Activated CD4-positive, alpha-beta T cell treated with anti-CD3 and anti-CD28 coated beads, Interleukin-2, amount 10 ng/mL, durations not matched to agents 7 days and 5 days (primary cell): ENCODE measurements around the gene FGFR3. TPM values are rescaled to one million over a fixed set of nuclear protein-coding genes. Genes with fewer than 3 reads are reported as not detected.

Source experiments
- CTCF ChIA-PET: fragments of 350-600 bp; sonication (Branson Sonifier 250); formaldehyde crosslinking; loops from one replicate; lab custom pipeline; 2021; ENCODE audit warnings: antibody characterized with exemption; lab: Charles Lee
- POLR2A ChIA-PET: fragments of 350-600 bp; sonication (Branson Sonifier 250); formaldehyde crosslinking; loops from one replicate; lab custom pipeline; 2021; ENCODE audit warnings: antibody characterized with exemption; lab: Charles Lee
- DNase-seq: peaks from one replicate; pipeline ENCODE4 v3.0.0-alpha.2; 2020
- H3K27ac Mint-ChIP-seq: one replicate; pipeline ENCODE4 v1.8.0; 2021; ENCODE audit warnings: mild to moderate bottlenecking, moderate library complexity, mixed read lengths
- H3K27me3 Mint-ChIP-seq: one replicate; pipeline ENCODE4 v1.8.0; 2021; ENCODE audit warnings: mixed read lengths
- H3K36me3 Mint-ChIP-seq: one replicate; pipeline ENCODE4 v1.8.0; 2021; ENCODE audit warnings: low read depth, mixed read lengths
- H3K4me1 Mint-ChIP-seq: one replicate; pipeline ENCODE4 v1.8.0; 2021; ENCODE audit warnings: mixed read lengths
- H3K4me3 Mint-ChIP-seq: one replicate; pipeline ENCODE4 v1.8.0; 2021; ENCODE audit warnings: mild to moderate bottlenecking, moderate library complexity, mixed read lengths
- H3K9me3 Mint-ChIP-seq: one replicate; pipeline ENCODE4 v1.8.0; 2021; ENCODE audit warnings: mixed read lengths
- total RNA-seq, 2 experiments: library from RNA; stranded (reverse); gene quantifications; one replicate each; pipeline ENCODE4 v1.2.3, GENCODE V29; 2021

Gene FGFR3
- under 1 TPM; 0.25 to 0.27 TPM for total RNA-seq

GRCh38 chr4:1792832-1793495 is at the start of gene FGFR3:
TSS of gene FGFR3 (plus strand) at chr4:1793293. CDS start at chr4:1793935, 642 bp downstream.
- ChIA-PET POLR2A (no interaction called here), CTCF (interaction anchor here (0.9 to 1.0 kb wide), 2 partner anchors 41 to 45 kb away, joined by 3 read pairs; no protein-coding TSS in a partner anchor)
- peak; percentile 20 for DNase-seq
- peak within 1 kb of the TSS; percentile 44 for H3K4me3 Mint-ChIP-seq
- H3K36me3 Mint-ChIP-seq = no peaks in the 10 kb centered on the region
- peaks cover 27% of the 10 kb centered on the region for H3K27me3 Mint-ChIP-seq
- no peaks in the 10 kb centered on the region for H3K4me1 Mint-ChIP-seq
- H3K9me3 Mint-ChIP-seq = no peaks in the 10 kb centered on the region
- H3K27ac Mint-ChIP-seq = no peak within 1 kb of the TSS

DNA sequence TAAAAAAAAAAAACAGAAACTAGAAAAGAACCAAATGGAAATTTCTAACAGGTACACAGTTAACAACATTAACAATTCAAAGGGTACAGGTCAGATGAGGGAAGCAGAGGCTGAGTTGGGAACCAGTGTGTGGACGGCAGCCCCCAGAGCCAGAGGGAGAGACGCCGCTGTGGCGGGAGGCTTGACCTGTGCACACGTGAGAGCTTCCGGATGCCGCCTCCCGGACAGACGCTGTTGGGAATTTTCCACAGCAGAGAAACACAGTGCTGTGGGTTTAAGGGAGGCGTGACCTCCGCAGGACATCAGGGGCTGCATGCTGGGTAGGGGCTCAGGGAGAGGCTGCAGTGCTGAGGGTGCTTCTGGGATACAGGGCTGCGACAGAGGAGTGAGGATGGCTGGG is 49.5 kb upstream of the FGFR3 start:
- CTCF ChIA-PET = interaction anchor here (1.3 kb wide), 1 partner anchor 159 kb away, joined by 3 read pairs; no protein-coding TSS in a partner anchor
- POLR2A ChIA-PET = no interaction called here
- no peaks in the 10 kb centered on the region for H3K27me3 Mint-ChIP-seq
- H3K36me3 Mint-ChIP-seq = peaks cover 43% of the 10 kb centered on the region
- no peaks in the 10 kb centered on the region for H3K4me1 Mint-ChIP-seq
- no peak overlapping the region for H3K27ac Mint-ChIP-seq
- no peak for DNase-seq
- no peak overlapping the region for H3K4me3 Mint-ChIP-seq
- no peaks in the 10 kb centered on the region for H3K9me3 Mint-ChIP-seq

DNA sequence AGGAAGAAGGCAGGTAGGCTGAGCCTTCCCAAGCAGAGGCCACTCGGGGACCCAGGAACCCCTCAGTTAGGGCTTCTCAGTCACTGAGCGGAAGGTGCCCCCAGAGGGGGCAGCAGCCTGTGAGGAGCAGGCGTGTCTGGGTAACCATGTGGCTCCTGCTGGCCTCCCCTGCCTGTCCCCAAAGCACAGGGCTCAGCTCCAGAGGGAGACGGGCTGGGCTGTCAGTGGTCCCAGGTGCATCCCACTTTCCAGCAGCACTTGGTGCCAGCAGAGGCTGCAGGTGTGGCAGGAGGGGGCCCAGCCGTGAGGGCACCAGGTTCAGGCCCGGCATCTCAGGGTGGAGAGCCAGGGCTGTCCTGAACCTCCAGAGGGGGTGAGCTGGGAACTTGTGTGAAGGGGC is 49.1 kb upstream of the FGFR3 start:
- Mint-ChIP-seq H3K4me3 (no peak overlapping the region), H3K27me3 (no peaks in the 10 kb centered on the region), H3K27ac (no peak overlapping the region), H3K4me1 (no peaks in the 10 kb centered on the region), H3K9me3 (no peaks in the 10 kb centered on the region), H3K36me3 (peaks cover 39% of the 10 kb centered on the region)
- POLR2A ChIA-PET = no interaction called here
- DNase-seq = no peak
- CTCF ChIA-PET = interaction anchor here (0.9 to 2.9 kb wide), 4 partner anchors 13 to 158 kb away, joined by 3 to 7 read pairs (median 4); no protein-coding TSS in a partner anchor

GRCh38 chr4:1744552-1744951 is 48.5 kb upstream of the FGFR3 start:
- POLR2A ChIA-PET = no interaction called here
- Mint-ChIP-seq H3K36me3 (peaks cover 33% of the 10 kb centered on the region), H3K4me1 (no peaks in the 10 kb centered on the region), H3K9me3 (no peaks in the 10 kb centered on the region), H3K4me3 (no peak overlapping the region), H3K27me3 (no peaks in the 10 kb centered on the region), H3K27ac (peak overlapping the region; percentile 31)
- no peak for DNase-seq
- CTCF ChIA-PET = interaction anchor here (0.9 to 2.9 kb wide), 3 partner anchors 14 to 71 kb away, joined by 3 to 7 read pairs (median 5); no protein-coding TSS in a partner anchor

GRCh38 chr4:1745165-1745564 is 47.9 kb upstream of the FGFR3 start:
- no peak overlapping the region for H3K4me3 Mint-ChIP-seq
- POLR2A ChIA-PET = no interaction called here
- H3K4me1 Mint-ChIP-seq = no peaks in the 10 kb centered on the region
- peak overlapping the region; percentile 11 for H3K27ac Mint-ChIP-seq
- H3K27me3 Mint-ChIP-seq = no peaks in the 10 kb centered on the region
- DNase-seq = no peak
- peaks cover 29% of the 10 kb centered on the region for H3K36me3 Mint-ChIP-seq
- no peaks in the 10 kb centered on the region for H3K9me3 Mint-ChIP-seq
- CTCF ChIA-PET = interaction anchor here (0.6 to 2.9 kb wide), 5 partner anchors 8 to 70 kb away, joined by 3 to 7 read pairs (median 5); no protein-coding TSS in a partner anchor

GRCh38 chr4:1745697-1746096 is 47.4 kb upstream of the FGFR3 start:
- Mint-ChIP-seq H3K9me3 (no peaks in the 10 kb centered on the region), H3K36me3 (peaks cover 24% of the 10 kb centered on the region), H3K27ac (no peak overlapping the region), H3K4me3 (no peak overlapping the region), H3K27me3 (no peaks in the 10 kb centered on the region), H3K4me1 (no peaks in the 10 kb centered on the region)
- DNase-seq = no peak
- CTCF ChIA-PET = interaction anchor here (0.6 to 2.9 kb wide), 5 partner anchors 9 to 70 kb away, joined by 3 to 7 read pairs (median 5); no protein-coding TSS in a partner anchor
- POLR2A ChIA-PET = no interaction called here

GRCh38 chr4:1746265-1746691 is 46.8 kb upstream of the FGFR3 start:
- no peaks in the 10 kb centered on the region for H3K27me3 Mint-ChIP-seq
- POLR2A ChIA-PET = no interaction called here
- H3K4me3 Mint-ChIP-seq = no peak overlapping the region
- DNase-seq = peak; percentile 77
- H3K4me1 Mint-ChIP-seq = no peaks in the 10 kb centered on the region
- CTCF ChIA-PET = interaction anchor here (0.8 to 2.9 kb wide), 4 partner anchors 10 to 72 kb away, joined by 3 to 7 read pairs (median 4); no protein-coding TSS in a partner anchor
- H3K27ac Mint-ChIP-seq = no peak overlapping the region
- peaks cover 19% of the 10 kb centered on the region for H3K36me3 Mint-ChIP-seq
- no peaks in the 10 kb centered on the region for H3K9me3 Mint-ChIP-seq

- ChIA-PET POLR2A (no interaction called here), CTCF (interaction anchor here (0.8 to 2.9 kb wide), 6 partner anchors 11 to 71 kb away, joined by 3 to 10 read pairs (median 6); no protein-coding TSS in a partner anchor)
- Mint-ChIP-seq H3K36me3 (peaks cover 12% of the 10 kb centered on the region), H3K4me3 (no peak overlapping the region), H3K9me3 (no peaks in the 10 kb centered on the region), H3K4me1 (no peaks in the 10 kb centered on the region), H3K27ac (no peak overlapping the region), H3K27me3 (no peaks in the 10 kb centered on the region)
- no peak for DNase-seq
Measured at GRCh38 chr4:1746919-1747602, 46.0 kb upstream of the FGFR3 start.

DNA sequence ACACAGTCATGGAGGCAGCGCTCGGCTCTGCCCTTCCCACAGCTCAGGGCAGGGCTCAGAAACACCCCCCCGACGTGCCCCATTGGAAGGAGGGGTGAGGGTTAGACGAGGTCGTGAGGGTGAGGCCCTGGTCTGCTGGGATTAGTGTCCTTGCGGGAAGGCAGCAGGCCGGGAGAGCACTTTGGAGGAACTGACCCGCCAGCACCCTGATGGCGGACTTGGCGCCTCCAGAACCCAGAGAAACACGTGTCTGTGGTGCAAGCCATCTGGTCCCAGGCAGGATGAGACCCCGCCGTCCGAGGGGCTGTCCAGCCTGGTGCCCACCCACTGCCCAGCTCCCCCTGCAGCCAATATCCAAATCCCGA is 45.5 kb upstream of the FGFR3 start:
- Mint-ChIP-seq H3K36me3 (peaks cover 9% of the 10 kb centered on the region), H3K9me3 (no peaks in the 10 kb centered on the region), H3K27ac (no peak overlapping the region), H3K4me1 (no peaks in the 10 kb centered on the region), H3K27me3 (no peaks in the 10 kb centered on the region), H3K4me3 (no peak overlapping the region)
- POLR2A ChIA-PET = no interaction called here
- no peak for DNase-seq
- CTCF ChIA-PET = interaction anchor here (1.0 to 2.1 kb wide), 7 partner anchors 11 to 60 kb away, joined by 4 to 10 read pairs (median 5); no protein-coding TSS in a partner anchor

- Mint-ChIP-seq H3K27me3 (no peaks in the 10 kb centered on the region), H3K4me1 (peaks cover 3% of the 10 kb centered on the region), H3K4me3 (no peak overlapping the region), H3K9me3 (no peaks in the 10 kb centered on the region), H3K36me3 (peaks cover 6% of the 10 kb centered on the region), H3K27ac (no peak overlapping the region)
- ChIA-PET POLR2A (no interaction called here), CTCF (interaction anchor here (0.7 to 2.1 kb wide), 12 partner anchors 10 to 697 kb away, joined by 3 to 10 read pairs (median 4); partner anchors contain the start of gene FGFR3)
- DNase-seq = peak; percentile 85
Measured at GRCh38 chr4:1748465-1748995, 44.6 kb upstream of the FGFR3 start.

DNA sequence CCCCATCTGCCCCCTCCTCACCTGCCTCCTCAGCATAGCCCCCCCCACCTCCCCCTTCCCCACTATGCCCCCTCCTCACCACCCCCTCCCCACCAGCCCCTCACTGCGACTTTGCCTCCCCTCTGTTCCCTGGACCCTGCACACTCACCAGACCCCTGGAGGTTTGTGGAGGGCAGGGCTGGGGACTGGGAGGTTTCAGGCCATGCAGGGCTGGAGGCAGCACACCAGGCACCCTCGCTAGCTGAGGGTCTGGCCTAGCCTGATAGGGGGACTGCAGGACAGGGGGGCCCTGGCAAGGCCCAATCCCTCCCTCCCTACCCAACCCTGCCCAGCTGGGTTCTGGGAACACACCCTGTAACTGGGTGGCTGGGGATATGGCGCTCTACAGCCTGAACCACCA is 43.7 kb upstream of the FGFR3 start:
- no peaks in the 10 kb centered on the region for H3K27me3 Mint-ChIP-seq
- DNase-seq = no peak
- H3K27ac Mint-ChIP-seq = no peak overlapping the region
- CTCF ChIA-PET = no interaction called here
- POLR2A ChIA-PET = no interaction called here
- H3K4me3 Mint-ChIP-seq = no peak overlapping the region
- H3K9me3 Mint-ChIP-seq = no peaks in the 10 kb centered on the region
- peaks cover 3% of the 10 kb centered on the region for H3K36me3 Mint-ChIP-seq
- H3K4me1 Mint-ChIP-seq = peaks cover 3% of the 10 kb centered on the region

DNA sequence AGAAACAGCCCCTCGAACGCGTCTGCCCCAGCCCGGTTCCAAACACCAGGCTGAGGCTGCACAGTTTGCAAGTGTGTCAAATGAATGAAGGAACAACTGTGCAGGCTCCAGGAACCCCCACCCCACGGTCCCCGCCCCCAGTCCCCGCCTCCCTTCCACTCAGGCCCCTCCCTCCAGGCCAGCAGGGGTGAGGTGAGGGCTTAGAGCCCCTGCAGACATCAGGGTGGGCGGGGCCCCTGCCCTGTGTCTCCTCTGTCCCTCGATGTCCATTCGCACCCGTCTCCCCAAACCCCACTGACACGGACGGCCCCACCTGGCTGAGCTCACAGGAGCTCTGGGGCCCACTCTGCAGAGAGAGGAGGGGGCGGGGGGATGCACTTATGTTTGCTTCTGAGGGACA is 43.3 kb upstream of the FGFR3 start:
- DNase-seq = no peak
- Mint-ChIP-seq H3K4me1 (peaks cover 3% of the 10 kb centered on the region), H3K9me3 (no peaks in the 10 kb centered on the region), H3K4me3 (no peak overlapping the region), H3K36me3 (peaks cover 3% of the 10 kb centered on the region), H3K27ac (no peak overlapping the region), H3K27me3 (no peaks in the 10 kb centered on the region)
- ChIA-PET POLR2A (no interaction called here), CTCF (no interaction called here)
